HepG2 (cell line): ENCODE data around the gene SDHD. TPM values are rescaled to one million over a fixed set of nuclear protein-coding genes. Genes with fewer than 3 reads are reported as not detected.
A peak's percentile ranks its signal among the peaks of the same experiment; 100 is the strongest.

Source experiments
- GLMP ChIP-seq: sonication (generic); formaldehyde crosslinking; IDR thresholded peaks from 2 replicates; pipeline ENCODE4 v1.9.0; 2021; ENCODE audit warnings: missing genetic modification reagents, mild to moderate bottlenecking, borderline replicate concordance
- HNF1A ChIP-seq, 2 experiments: sonication (generic) in 1 of 2; formaldehyde crosslinking in 1 of 2; IDR thresholded peaks; 2 replicates each; pipeline versions ENCODE4 v1.4.0 to v1.6.1; 2016 to 2020; ENCODE audit warnings: borderline replicate concordance in 1 of 2, low read depth in 1 of 2, mild to moderate bottlenecking in 1 of 2, missing genetic modification reagents in 1 of 2
- MEIS2 ChIP-seq: sonication (generic); formaldehyde crosslinking; IDR thresholded peaks from 2 replicates; pipeline ENCODE4 v1.9.0; 2021; ENCODE audit warnings: mild to moderate bottlenecking, missing genetic modification reagents
- NFRKB ChIP-seq: fragments of 450-650 bp; IDR thresholded peaks from 2 replicates; pipeline ENCODE4 v1.6.1; 2017
- RERE ChIP-seq: IDR thresholded peaks from 2 replicates; pipeline ENCODE4 v1.6.1; 2016; ENCODE audit warnings: low read depth, missing genetic modification reagents, missing compliant biosample characterization
- TEF ChIP-seq: sonication (generic); formaldehyde crosslinking; IDR thresholded peaks from 2 replicates; pipeline ENCODE4 v1.5.0; 2020; ENCODE audit warnings: missing genetic modification reagents
- U2AF1 ChIP-seq: fragments of 200-400 bp; formaldehyde crosslinking; optimal IDR thresholded peaks from 2 replicates; pipeline ENCODE3; 2017; ENCODE audit warnings: mild to moderate bottlenecking, low read depth, low read length
- ZNF160 ChIP-seq: sonication (generic); formaldehyde crosslinking; IDR thresholded peaks from 2 replicates; pipeline ENCODE4 v1.8.0; 2022; ENCODE audit warnings: mild to moderate bottlenecking, inconsistent platforms, missing genetic modification reagents
- ZNF280D ChIP-seq: sonication (generic); formaldehyde crosslinking; IDR thresholded peaks from 2 replicates; pipeline ENCODE4 v1.5.1; 2020; ENCODE audit warnings: mild to moderate bottlenecking, missing genetic modification reagents
- ZNF547 ChIP-seq: sonication (generic); formaldehyde crosslinking; IDR thresholded peaks from 2 replicates; pipeline ENCODE4 v1.5.1; 2020; ENCODE audit warnings: mild to moderate bottlenecking, missing genetic modification reagents
- ZNF615 ChIP-seq: sonication (generic); formaldehyde crosslinking; IDR thresholded peaks from 2 replicates; pipeline ENCODE4 v1.5.0; 2020; ENCODE audit warnings: mild to moderate bottlenecking, missing genetic modification reagents, borderline replicate concordance
- polyA plus RNA-seq, 8 experiments: library from polyadenylated mRNA; depleted of rRNA in 3 of 8; stranded (reverse) in 7 of 8; unstranded in 1 of 8; fragments of >200 nt; fragmentation: Illumina TruSeq in 4 of 8; extraction: Trizol in 4 of 8; gene quantifications; 2 replicates each; pipeline versions ENCODE4 v1.2.1 to v1.2.3, GENCODE V29; 2011 to 2016; ENCODE audit warnings: low read depth in 4 of 8, missing spikeins in 1 of 8, mixed read lengths in 1 of 8; ENCODE audit not compliant: insufficient read depth in 1 of 8
- total RNA-seq, 5 experiments: library from RNA; depleted of rRNA; stranded (reverse); fragments of >200 nt; fragmentation: Illumina TruSeq; extraction: Trizol; gene quantifications; 2 replicates each; pipeline ENCODE4 v1.2.3, GENCODE V29; 2016; ENCODE audit warnings: low read depth in 1 of 5

The SDHD gene
- total and polyA plus RNA-seq, 2 of the 13 experiments (the other 11 are each of a cell fraction or from before 2014, with no cell fraction given) = 117 to 123 TPM

- TF ChIP-seq ZNF547 (no peak), TEF (CRISPR knock-in tag) (no peak), GLMP (CRISPR knock-in tag) (no peak), MEIS2 (CRISPR knock-in tag) (0 out of 2 replicates have a peak, but pooled peaks have one; percentile 31), U2AF1 (no peak), HNF1A (IDR thresholded peaks at IDR 0.05; ENCODE audit: low read depth) (no peak), HNF1A (CRISPR knock-in tag; IDR thresholded peaks at IDR 0.05; ENCODE audit: borderline replicate concordance) (no peak), RERE (CRISPR knock-in tag) (no peak), ZNF615 (CRISPR knock-in tag) (no peak), NFRKB (no peak), ZNF160 (CRISPR knock-in tag) (no peak), ZNF280D (peak; percentile 76; the same call in 1 of the 2 replicates)
Observed at GRCh38 chr11:112113539-112114457, 27.1 kb downstream of the SDHD start (continued).
